HG03520 (cell line): ENCODE measurements around the gene KCNMB2.

Experiments
- ATAC-seq: cut with Tn5 transposase; IDR thresholded peaks from one replicate; pipeline ENCODE4 v1.9.1; 2021; ENCODE audit warnings: mild to moderate bottlenecking, moderate library complexity; ENCODE audit not compliant: unreplicated experiment

KCNMB2 gene

GRCh38 chr3:178536211-178537079, at the start of gene KCNMB2:
KCNMB2 (plus strand) TSS chr3:178536436.
- no peak for ATAC-seq

GRCh38 chr3:178486903-178487302, 49.3 kb upstream of the KCNMB2 start:
- no peak for ATAC-seq

GRCh38 chr3:178487752-178488151, 48.5 kb upstream of the KCNMB2 start:
- ATAC-seq: no peak

GRCh38 chr3:178491751-178492150, 44.5 kb upstream of the KCNMB2 start:
- ATAC-seq: no peak

GRCh38 chr3:178492491-178492890, 43.7 kb upstream of the KCNMB2 start:
- no peak for ATAC-seq

GRCh38 chr3:178494386-178494785, 41.9 kb upstream of the KCNMB2 start:
- ATAC-seq: no peak

- no peak for ATAC-seq
Observed at GRCh38 chr3:178496911-178497310, 39.3 kb upstream of the KCNMB2 start.

GRCh38 chr3:178498871-178499270, 37.4 kb upstream of the KCNMB2 start:
- no peak for ATAC-seq

GRCh38 chr3:178500631-178501030, 35.6 kb upstream of the KCNMB2 start:
- no peak for ATAC-seq

- no peak for ATAC-seq
Observed at GRCh38 chr3:178504128-178504527, 32.1 kb upstream of the KCNMB2 start.

GRCh38 chr3:178505832-178506231, 30.4 kb upstream of the KCNMB2 start:
- no peak for ATAC-seq

- ATAC-seq: no peak
Observed at GRCh38 chr3:178507507-178508442, 28.5 kb upstream of the KCNMB2 start.

GRCh38 chr3:178508443-178508825, 27.8 kb upstream of the KCNMB2 start:
- no peak for ATAC-seq

GRCh38 chr3:178510496-178510895, 25.7 kb upstream of the KCNMB2 start:
- no peak for ATAC-seq

GRCh38 chr3:178512647-178513046, 23.6 kb upstream of the KCNMB2 start:
- no peak for ATAC-seq

- ATAC-seq: peak; percentile 21
Observed at GRCh38 chr3:178513546-178514380, 22.5 kb upstream of the KCNMB2 start.

- ATAC-seq: no peak
Observed at GRCh38 chr3:178514401-178514800, 21.8 kb upstream of the KCNMB2 start.

- ATAC-seq: peak; percentile 20
Observed at GRCh38 chr3:178515076-178515744, 21.0 kb upstream of the KCNMB2 start.

GRCh38 chr3:178517665-178518334, 18.4 kb upstream of the KCNMB2 start:
- ATAC-seq: no peak
